AG04449 (cell line): ENCODE results near the gene CLCC1.

Experiments
- CTCF ChIA-PET: fragments of 350-600 bp; formaldehyde crosslinking; extraction: SDS; loops from one replicate; lab custom pipeline; 2021; ENCODE audit warnings: antibody characterized with exemption; lab: Yijun Ruan, JAX
- POLR2A ChIA-PET: fragments of 400-600, 350-600 bp; formaldehyde crosslinking; extraction: SDS; loops from one replicate; lab custom pipeline; 2020; ENCODE audit warnings: antibody characterized with exemption, inconsistent platforms; lab: Yijun Ruan, JAX
- DNase-seq: peaks from one replicate; pipeline ENCODE4 v3.0.0-alpha.2; 2010; ENCODE audit warnings: low read depth, low spot score
- H3K4me3 ChIP-seq: 2 replicates; pipeline ENCODE4 v1.5.1; 2011; ENCODE audit warnings: low read depth, mild to moderate bottlenecking, control low read depth, low read length
- TF ChIP-seq, protein P1 (sequence below): IDR thresholded peaks from one replicate; pipeline ENCODE4 v1.5.1; 2011; ENCODE audit warnings: mild to moderate bottlenecking, moderate library complexity, low read length, control low read depth, inconsistent platforms; ENCODE audit not compliant: insufficient read depth; ENCODE audit errors: missing control alignments

Gene CLCC1

DNA sequence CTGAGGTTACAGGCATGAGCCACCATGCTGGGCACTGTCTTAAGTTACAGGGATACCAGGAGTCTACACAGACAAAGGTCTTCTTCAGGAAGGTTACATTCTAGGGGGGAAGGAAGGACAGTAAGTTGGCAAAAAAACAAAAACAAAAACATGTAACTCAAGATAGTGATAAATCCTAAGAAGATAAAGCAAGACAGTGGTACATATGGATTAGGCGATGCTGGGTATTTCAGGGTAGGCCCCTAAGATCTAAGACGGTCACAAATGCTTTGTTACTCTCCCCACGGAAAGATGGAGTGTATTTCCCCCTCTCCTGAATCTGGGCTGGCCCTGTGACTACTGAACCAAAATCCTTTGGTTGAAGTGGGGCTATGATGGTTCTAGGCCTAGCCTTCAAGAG is 8.2 kb downstream of the CLCC1 start:
- no peak for DNase-seq
- POLR2A ChIA-PET, result no interaction called here
- TF ChIP-seq, protein P1, sequence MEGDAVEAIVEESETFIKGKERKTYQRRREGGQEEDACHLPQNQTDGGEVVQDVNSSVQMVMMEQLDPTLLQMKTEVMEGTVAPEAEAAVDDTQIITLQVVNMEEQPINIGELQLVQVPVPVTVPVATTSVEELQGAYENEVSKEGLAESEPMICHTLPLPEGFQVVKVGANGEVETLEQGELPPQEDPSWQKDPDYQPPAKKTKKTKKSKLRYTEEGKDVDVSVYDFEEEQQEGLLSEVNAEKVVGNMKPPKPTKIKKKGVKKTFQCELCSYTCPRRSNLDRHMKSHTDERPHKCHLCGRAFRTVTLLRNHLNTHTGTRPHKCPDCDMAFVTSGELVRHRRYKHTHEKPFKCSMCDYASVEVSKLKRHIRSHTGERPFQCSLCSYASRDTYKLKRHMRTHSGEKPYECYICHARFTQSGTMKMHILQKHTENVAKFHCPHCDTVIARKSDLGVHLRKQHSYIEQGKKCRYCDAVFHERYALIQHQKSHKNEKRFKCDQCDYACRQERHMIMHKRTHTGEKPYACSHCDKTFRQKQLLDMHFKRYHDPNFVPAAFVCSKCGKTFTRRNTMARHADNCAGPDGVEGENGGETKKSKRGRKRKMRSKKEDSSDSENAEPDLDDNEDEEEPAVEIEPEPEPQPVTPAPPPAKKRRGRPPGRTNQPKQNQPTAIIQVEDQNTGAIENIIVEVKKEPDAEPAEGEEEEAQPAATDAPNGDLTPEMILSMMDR, result no peak
- no peak overlapping the region for H3K4me3 ChIP-seq
- CTCF ChIA-PET, result no interaction called here

DNA sequence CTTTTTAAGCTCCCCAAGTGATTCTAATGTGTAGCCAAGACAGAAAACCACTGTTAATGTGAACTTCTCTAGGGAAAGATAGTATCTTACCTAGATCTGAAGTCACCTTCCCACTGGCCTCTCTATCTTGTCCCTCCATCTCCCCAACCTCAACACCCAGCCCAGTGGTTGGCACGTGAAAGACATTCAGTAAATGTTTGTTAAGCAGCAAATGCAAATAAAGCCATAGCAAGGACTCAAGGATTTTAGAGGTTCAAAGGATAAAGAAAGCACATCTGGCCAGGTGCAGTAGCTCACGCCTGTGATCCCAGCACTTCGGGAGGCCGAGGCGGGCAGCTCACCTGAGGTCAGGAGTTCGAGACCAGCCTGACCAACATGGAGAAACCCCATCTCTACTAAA is 9.8 kb downstream of the CLCC1 start:
- ChIA-PET CTCF (no interaction called here), POLR2A (interaction anchor here (0.9 kb wide), 1 partner anchor 10 kb away, joined by 3 read pairs; the partner anchor contains the start of gene CLCC1)
- TF ChIP-seq, protein P1, result no peak
- no peak overlapping the region for H3K4me3 ChIP-seq
- no peak for DNase-seq

DNA sequence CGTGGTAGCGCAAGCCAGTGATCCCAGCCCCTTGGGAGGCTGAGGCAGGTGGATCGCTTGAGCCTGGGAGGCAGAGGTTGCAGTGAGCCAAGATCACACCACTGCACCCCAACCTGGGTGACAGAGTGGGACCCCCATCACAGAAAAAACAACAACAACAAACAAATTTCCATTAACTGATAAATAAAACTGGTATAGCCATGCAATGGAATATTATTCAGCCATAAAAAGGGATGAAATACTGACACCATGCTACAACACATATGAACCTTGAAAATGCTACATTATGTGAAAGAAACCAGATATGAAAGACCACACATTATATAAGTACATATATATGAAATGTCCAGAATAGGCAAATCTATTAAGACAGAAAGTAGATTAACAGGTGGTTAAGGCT is 12.0 kb downstream of the CLCC1 start:
- TF ChIP-seq, protein P1, result no peak
- ChIA-PET POLR2A (no interaction called here), CTCF (interaction anchor here (1.2 kb wide), 1 partner anchor 31 kb away, joined by 3 read pairs; no protein-coding TSS in a partner anchor)
- H3K4me3 ChIP-seq, result no peak overlapping the region
- DNase-seq, result no peak

DNA sequence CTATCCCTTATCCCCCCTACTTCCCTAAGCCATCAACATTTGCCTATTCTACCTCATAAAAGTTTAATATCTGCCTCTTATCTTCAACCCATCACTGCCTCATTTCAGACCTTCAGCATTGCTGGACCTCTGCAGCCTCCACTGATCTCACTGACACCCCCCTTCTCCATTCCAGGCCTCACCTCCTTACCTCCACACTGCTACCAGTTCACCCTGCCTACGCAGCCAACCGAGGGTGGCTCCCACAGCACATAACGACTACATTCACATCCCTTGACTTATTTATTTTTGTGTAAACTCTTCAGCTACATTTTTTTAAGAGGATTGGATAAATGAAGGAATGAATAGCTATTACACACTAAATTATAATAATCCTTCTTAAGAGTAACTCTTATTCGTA is 14.2 kb downstream of the CLCC1 start:
- ChIA-PET CTCF (no interaction called here), POLR2A (no interaction called here)
- DNase-seq, result no peak
- H3K4me3 ChIP-seq, result no peak overlapping the region
- TF ChIP-seq, protein P1, result no peak

DNA sequence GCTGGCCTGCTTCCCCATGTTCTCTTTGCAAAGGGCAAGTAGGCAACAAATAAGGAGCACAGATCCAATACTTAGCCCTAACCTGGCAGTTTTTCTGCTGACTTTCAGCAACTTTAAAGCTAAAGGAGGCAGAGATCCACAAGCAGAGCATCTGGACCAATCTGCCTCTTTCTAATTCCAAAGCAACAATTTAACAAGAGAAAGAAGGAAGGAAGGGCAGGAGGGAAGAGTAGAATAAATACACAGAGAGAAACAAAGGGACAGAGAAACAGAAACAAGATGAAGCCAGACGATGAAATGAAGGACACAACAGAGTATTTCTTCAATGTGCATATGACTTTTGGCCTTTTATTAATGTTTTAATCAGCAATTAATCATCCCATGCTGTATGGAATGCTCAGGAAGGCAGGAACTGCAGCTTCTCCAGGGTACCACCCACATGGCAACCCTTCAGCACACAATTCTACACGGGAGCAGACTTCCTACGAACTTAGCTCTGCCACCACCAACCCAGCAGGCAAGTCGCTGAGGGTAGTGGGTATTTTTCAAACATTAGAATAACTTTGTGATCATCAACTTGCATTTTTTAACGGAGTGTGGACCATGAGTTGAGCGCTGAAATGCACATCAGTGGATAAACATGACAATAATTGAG is 15.3 kb downstream of the CLCC1 start:
- CTCF ChIA-PET, result interaction anchor here (1.1 to 1.5 kb wide), 3 partner anchors 12 to 164 kb away, joined by 3 read pairs; a partner anchor contains a TSS
- POLR2A ChIA-PET, result interaction anchor here (0.9 kb wide), 1 partner anchor 15 kb away, joined by 4 read pairs; the partner anchor contains the start of gene CLCC1
- TF ChIP-seq, protein P1, result no peak
- H3K4me3 ChIP-seq, result no peak overlapping the region
- DNase-seq, result no peak

DNA sequence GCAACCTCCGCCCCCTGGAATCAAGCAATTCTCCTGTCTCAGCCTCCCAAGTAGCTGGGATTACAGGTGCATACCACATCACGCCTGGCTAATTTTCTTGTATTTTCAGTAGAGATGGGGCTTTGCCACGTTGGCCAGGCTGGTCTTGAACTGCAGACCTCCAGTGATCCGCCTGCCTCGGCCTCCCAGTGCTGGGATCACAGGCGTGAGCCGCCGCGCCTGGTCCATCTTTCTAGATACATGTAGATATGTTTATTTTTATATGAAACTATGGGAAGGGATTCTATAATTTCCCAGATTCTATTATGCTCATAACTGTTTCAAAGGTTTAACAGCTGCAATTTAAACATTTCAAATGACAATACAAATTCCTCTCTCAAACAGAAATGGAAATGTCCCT is 27.1 kb downstream of the CLCC1 start:
- ChIA-PET CTCF (interaction anchor here (1.2 kb wide), 1 partner anchor 11 kb away, joined by 3 read pairs; no protein-coding TSS in a partner anchor), POLR2A (no interaction called here)
- no peak for DNase-seq
- TF ChIP-seq, protein P1, result no peak
- H3K4me3 ChIP-seq, result no peak overlapping the region
